Activated gamma-delta T cell treated with anti-CD3 and anti-CD28 coated beads, Interleukin-2, amount 50 U/mL, for 16 hours (primary cell): Measurements from ENCODE around the gene LBHD2.

Experiments
- DNase-seq: peaks from one replicate; pipeline ENCODE4 v3.0.0-alpha.2; 2020; ENCODE audit warnings: low read depth

LBHD2 gene

GRCh38 chr14:103121121-103121845 is 37.3 kb downstream of the LBHD2 start:
- DNase-seq = no peak

GRCh38 chr14:103121846-103122584 is 38.0 kb downstream of the LBHD2 start:
- DNase-seq = no peak

- DNase-seq = no peak
Measured at GRCh38 chr14:103122585-103122946, 38.6 kb downstream of the LBHD2 start.

GRCh38 chr14:103122947-103123633 is 39.1 kb downstream of the LBHD2 start, which contains the start of gene TNFAIP2:
Gene TNFAIP2 (plus strand): TSS chr14:103123461. CDS start chr14:103126458, 2,997 bp downstream.
- no peak for DNase-seq

GRCh38 chr14:103123634-103124500 is 39.9 kb downstream of the LBHD2 start:
- no peak for DNase-seq

- DNase-seq = no peak
Measured at GRCh38 chr14:103124501-103125001, 40.5 kb downstream of the LBHD2 start.

GRCh38 chr14:103125098-103126070 is 41.4 kb downstream of the LBHD2 start:
- no peak for DNase-seq

- DNase-seq = no peak
Measured at GRCh38 chr14:103126088-103126872, 42.3 kb downstream of the LBHD2 start.

- no peak for DNase-seq
Measured at GRCh38 chr14:103126873-103127304, 42.9 kb downstream of the LBHD2 start.

GRCh38 chr14:103127356-103127755 is 43.3 kb downstream of the LBHD2 start:
- DNase-seq = no peak

- DNase-seq = no peak
Measured at GRCh38 chr14:103127861-103128598, 44.0 kb downstream of the LBHD2 start.

GRCh38 chr14:103128631-103129300 is 44.8 kb downstream of the LBHD2 start:
- DNase-seq = no peak

GRCh38 chr14:103129301-103130016 is 45.4 kb downstream of the LBHD2 start:
- DNase-seq = no peak

GRCh38 chr14:103130017-103130764 is 46.2 kb downstream of the LBHD2 start:
- DNase-seq = no peak

GRCh38 chr14:103130965-103131364 is 47.0 kb downstream of the LBHD2 start:
- no peak for DNase-seq

- no peak for DNase-seq
Measured at GRCh38 chr14:103131580-103131979, 47.6 kb downstream of the LBHD2 start.
